ENCODE results near the gene IL5RA. TPM values are rescaled to one million over a fixed set of nuclear protein-coding genes. Genes with fewer than 3 reads are reported as not detected.

Gene IL5RA
- total and polyA plus RNA-seq, 3 experiments from 2014 or later = 0.16 to 0.73 (median 0.70) TPM

DNA sequence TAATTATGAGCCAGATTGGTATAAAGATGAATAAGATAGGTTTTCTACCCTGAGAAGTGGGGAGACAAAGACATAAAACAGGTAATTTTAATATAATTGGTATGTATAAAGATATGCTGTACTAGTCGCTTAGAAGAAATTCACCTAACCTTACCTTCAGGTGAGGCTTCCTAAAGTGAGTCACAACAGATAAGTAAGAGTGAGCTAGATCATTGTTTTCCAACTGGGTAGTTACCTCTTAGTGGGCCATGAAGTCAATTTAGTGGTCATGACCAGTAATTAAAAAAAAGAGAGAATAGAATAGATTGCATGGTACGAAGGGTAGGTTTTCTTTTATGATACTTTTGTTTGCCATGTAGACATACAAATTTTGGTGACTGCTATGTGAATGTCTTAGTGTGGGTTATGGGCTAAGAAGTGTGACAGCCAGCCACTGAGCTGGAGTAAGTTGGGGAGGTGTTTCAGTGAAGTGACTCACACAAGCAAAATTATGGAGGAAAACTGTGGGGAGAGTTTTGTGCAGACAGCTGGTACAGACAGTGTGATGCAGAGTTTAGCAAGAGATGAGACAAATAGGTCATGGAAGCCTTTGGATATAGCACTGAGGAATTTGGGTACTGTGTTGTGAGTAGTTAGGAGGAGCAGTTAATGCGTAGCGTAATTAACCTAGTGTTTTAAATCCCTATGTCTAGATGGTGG is 24.7 kb upstream of the IL5RA start:
- H3K27me3 ChIP-seq (ENCODE audit: insufficient read depth, low read length, poor library complexity, severe bottlenecking) = no peaks in the 10 kb centered on the region
- H3K27ac ChIP-seq (ENCODE audit: low read depth, low read length) = no peak overlapping the region
- peak overlapping the region in 1 of 7 donors; percentile 29 for H3K4me3 Mint-ChIP-seq
- ChIA-PET CTCF (interaction anchor here (1.1 kb wide), 1 partner anchor 44 kb away, joined by 4 read pairs; no protein-coding TSS in a partner anchor), POLR2A (no interaction called here)
- no peak overlapping the region for H3K4me3 ChIP-seq (ENCODE audit: low read length)
- peaks cover 28% of the 10 kb centered on the region for H3K36me3 ChIP-seq (ENCODE audit: insufficient read depth, low read length)
- peaks cover 25% of the 10 kb centered on the region for H3K4me1 ChIP-seq (ENCODE audit: insufficient read depth, low read length)
- peaks cover 50 to 73% (median 70%) of the 10 kb centered on the region in 3 donors for H3K4me1 Mint-ChIP-seq
- no peak for DNase-seq
- peaks cover 0 to 74% (median 13%) of the 10 kb centered on the region in 3 donors for H3K36me3 Mint-ChIP-seq
- H3K9me3 ChIP-seq (ENCODE audit: low read length) = no peaks in the 10 kb centered on the region
- no peaks in the 10 kb centered on the region for H3K27me3 Mint-ChIP-seq
- peak overlapping the region; percentile 22 to 92 (median 85) for H3K27ac Mint-ChIP-seq
- no peaks in the 10 kb centered on the region for H3K9me3 Mint-ChIP-seq

DNA sequence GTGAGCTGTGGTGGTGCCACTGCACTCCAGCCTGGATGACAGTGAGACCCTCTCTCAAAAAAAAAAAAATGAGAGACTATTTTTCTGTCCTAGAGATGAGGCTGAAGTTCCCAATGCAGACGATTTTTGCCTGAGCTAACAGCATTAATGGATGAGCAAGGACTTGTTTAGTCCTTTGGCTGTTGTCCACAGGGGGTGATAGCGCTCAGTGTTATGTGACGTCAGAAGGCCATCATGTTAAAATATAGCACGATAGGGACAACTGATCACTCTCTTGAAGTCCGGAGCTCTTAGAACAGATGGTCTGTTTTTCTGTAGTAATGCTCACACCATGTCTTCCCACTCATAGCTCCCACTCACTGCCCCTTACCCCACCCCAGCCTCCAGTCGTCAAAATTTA is 23.3 kb upstream of the IL5RA start:
- Mint-ChIP-seq H3K27me3 (no peaks in the 10 kb centered on the region), H3K36me3 (peaks cover 0 to 72% (median 16%) of the 10 kb centered on the region in 3 donors), H3K4me3 (peak overlapping the region in 1 of 7 donors; percentile 25), H3K27ac (peak overlapping the region in 6 of 8 donors; percentile 1 to 86 (median 72)), H3K9me3 (no peaks in the 10 kb centered on the region), H3K4me1 (peaks cover 58 to 77% (median 73%) of the 10 kb centered on the region in 3 donors)
- POLR2A ChIA-PET = interaction anchor here (0.8 kb wide), 1 partner anchor 45 kb away, joined by 3 read pairs; no protein-coding TSS in a partner anchor
- no peak for DNase-seq
- Histone ChIP-seq H3K36me3 (ENCODE audit: insufficient read depth, low read length) (peaks cover 33% of the 10 kb centered on the region), H3K9me3 (ENCODE audit: low read length) (no peaks in the 10 kb centered on the region), H3K4me1 (ENCODE audit: insufficient read depth, low read length) (peaks cover 38% of the 10 kb centered on the region), H3K4me3 (ENCODE audit: low read length) (no peak overlapping the region), H3K27ac (ENCODE audit: low read depth, low read length) (no peak overlapping the region), H3K27me3 (ENCODE audit: insufficient read depth, low read length, poor library complexity, severe bottlenecking) (no peaks in the 10 kb centered on the region)
- CTCF ChIA-PET = interaction anchor here (1.1 kb wide), 2 partner anchors 38 to 46 kb away, joined by 3 to 4 read pairs; no protein-coding TSS in a partner anchor

DNA sequence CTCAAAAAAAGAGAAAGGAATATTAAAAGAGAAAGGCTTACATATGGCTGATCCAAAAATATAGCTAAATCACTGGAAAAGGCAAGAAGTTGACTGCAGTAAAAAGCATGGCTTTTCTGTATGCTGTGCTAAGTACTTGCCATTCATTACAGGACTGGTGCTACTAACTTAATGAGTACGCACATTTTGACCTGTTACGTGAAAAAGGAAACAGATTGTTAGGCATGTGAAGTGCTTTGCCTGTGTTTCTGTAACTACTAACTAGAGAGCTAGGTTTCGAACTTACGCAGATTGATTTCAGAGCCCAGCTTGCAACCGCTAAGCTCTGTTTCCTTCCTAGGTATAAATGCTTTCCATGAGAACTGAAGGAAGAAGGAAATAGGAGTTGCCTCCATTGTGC is 19.4 kb upstream of the IL5RA start:
- CTCF ChIA-PET = interaction anchor here (0.9 kb wide), 1 partner anchor 50 kb away, joined by 3 read pairs; the partner anchor contains the start of gene CRBN
- no peak for DNase-seq
- Histone ChIP-seq H3K4me1 (ENCODE audit: insufficient read depth, low read length) (peaks cover 54% of the 10 kb centered on the region), H3K4me3 (ENCODE audit: low read length) (no peak overlapping the region), H3K27me3 (ENCODE audit: insufficient read depth, low read length, poor library complexity, severe bottlenecking) (no peaks in the 10 kb centered on the region), H3K9me3 (ENCODE audit: low read length) (no peaks in the 10 kb centered on the region), H3K36me3 (ENCODE audit: insufficient read depth, low read length) (peaks cover 20% of the 10 kb centered on the region), H3K27ac (ENCODE audit: low read depth, low read length) (no peak overlapping the region)
- H3K36me3 Mint-ChIP-seq = peaks cover 0 to 50% (median 9%) of the 10 kb centered on the region in 3 donors
- H3K9me3 Mint-ChIP-seq = peaks cover 0 to 1% (median 0%) of the 10 kb centered on the region in 5 donors
- H3K4me3 Mint-ChIP-seq = peak overlapping the region in 5 of 7 donors; percentile 16 to 99 (median 32)
- peak overlapping the region; percentile 9 to 100 (median 56) for H3K27ac Mint-ChIP-seq
- H3K4me1 Mint-ChIP-seq = peaks cover 55 to 69% (median 67%) of the 10 kb centered on the region in 3 donors
- peaks cover 0 to 10% of the 10 kb centered on the region in 2 donors for H3K27me3 Mint-ChIP-seq
- POLR2A ChIA-PET = interaction anchor here (0.6 to 0.9 kb wide), 2 partner anchors 15 to 22 kb away, joined by 3 to 6 read pairs; no protein-coding TSS in a partner anchor

DNA sequence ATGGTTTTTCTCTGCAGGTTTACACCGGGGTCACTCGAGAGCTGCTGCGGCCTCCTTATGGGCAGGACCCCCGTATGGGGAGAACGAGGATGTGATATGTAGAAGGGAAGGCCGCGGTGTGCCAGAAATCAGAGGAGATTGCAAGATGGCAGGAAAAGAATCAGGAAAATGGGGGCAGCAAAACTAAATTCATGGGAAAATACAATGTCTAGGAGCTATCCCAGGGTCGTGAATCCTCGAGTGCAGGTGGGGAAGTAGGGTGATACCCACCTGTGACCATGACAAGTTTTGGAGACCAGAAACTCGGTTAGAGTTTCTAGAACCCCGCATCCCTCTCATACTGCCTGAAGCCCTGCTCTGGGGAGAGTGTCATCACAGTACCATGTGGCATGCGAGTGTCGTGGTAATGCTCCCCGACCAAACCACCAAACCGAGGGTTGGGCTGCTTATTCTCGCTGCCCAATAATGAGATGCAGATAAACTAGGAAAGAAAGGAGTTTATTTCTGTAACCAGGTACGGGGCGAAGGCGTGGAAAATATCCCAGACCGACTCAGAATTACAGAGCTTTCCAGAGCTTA is 17.3 kb upstream of the IL5RA start:
- POLR2A ChIA-PET = no interaction called here

DNA sequence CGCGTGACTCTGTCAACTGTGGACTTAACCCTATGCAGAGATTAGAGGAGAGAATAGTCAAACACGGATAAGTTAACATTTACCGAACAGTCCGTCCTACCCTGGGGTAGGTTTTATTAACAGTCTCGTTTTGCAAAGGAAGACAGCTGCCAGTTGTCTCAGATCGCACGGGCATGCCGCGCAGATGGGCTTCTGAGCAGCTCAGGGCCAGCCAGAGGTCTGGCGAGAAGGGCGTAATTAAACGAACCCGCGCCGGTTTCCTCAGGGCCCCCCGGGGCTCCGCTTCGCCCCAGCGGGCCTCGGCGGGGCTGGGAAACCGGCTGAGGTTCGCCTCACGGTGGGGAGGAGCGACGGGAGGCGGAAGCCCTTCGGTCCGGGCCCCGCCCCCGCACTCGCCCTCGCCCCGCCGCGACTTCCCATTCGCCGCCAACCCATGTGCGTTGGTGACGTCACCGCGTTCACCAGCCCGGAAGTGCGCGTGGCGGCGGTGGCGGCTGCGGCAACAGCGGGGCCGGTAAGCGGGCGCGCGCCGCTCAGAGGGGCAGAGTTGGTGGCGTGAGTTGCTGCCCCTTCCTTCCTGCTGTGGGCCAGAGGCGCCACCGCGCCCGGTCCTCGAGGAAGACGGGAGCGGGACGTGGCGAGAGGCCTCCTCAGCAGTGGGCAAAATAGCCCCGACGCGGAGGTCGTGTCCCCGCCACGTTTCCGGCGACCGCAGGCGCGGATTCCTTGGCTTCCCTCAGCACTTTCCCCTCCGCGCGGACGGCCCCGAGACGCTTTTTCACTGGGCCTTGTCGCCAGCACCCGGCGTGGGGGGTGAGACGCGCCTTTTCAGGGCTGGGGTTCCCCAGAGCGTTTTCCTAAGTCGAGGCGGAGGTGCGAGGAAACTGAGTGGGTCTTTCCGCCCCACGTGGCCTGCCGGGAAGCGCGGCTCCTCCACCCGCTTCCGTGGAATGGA is 16.6 kb upstream of the IL5RA start, which contains the start of gene TRNT1:
TRNT1 (plus strand) TSS at position 464 of the 955 bp plus-strand sequence. CDS start 2,101 bp downstream, outside the sequence.
- peaks cover 16% of the 10 kb centered on the region for H3K36me3 ChIP-seq (ENCODE audit: insufficient read depth, low read length)
- H3K27ac ChIP-seq (ENCODE audit: low read depth, low read length) = peak within 1 kb of the TSS; percentile 96
- Mint-ChIP-seq H3K4me1 (peaks cover 38 to 50% (median 48%) of the 10 kb centered on the region in 3 donors), H3K4me3 (peak within 1 kb of the TSS; percentile 93 to 99 (median 98)), H3K36me3 (peaks cover 0 to 34% (median 9%) of the 10 kb centered on the region in 3 donors), H3K9me3 (peaks cover 0 to 1% (median 0%) of the 10 kb centered on the region in 5 donors), H3K27me3 (peaks cover 0 to 10% of the 10 kb centered on the region in 2 donors), H3K27ac (peak within 1 kb of the TSS; percentile 97 to 100 (median 99))
- peak; percentile 94 to 97 (median 94) for DNase-seq
- POLR2A ChIA-PET = interaction anchor here (1.0 kb wide), 1 partner anchor 53 kb away, joined by 3 read pairs; the partner anchor contains the start of gene CRBN
- H3K9me3 ChIP-seq (ENCODE audit: low read length) = no peaks in the 10 kb centered on the region
- peak within 1 kb of the TSS; percentile 98 for H3K4me3 ChIP-seq (ENCODE audit: low read length)
- no peaks in the 10 kb centered on the region for H3K27me3 ChIP-seq (ENCODE audit: insufficient read depth, low read length, poor library complexity, severe bottlenecking)
- CTCF ChIA-PET = no interaction called here
- peaks cover 41% of the 10 kb centered on the region for H3K4me1 ChIP-seq (ENCODE audit: insufficient read depth, low read length)

More for the DNA sequence above, 17.3 kb upstream of the IL5RA start:
- H3K9me3 Mint-ChIP-seq = peaks cover 0 to 1% (median 0%) of the 10 kb centered on the region in 5 donors
- H3K27me3 ChIP-seq (ENCODE audit: insufficient read depth, low read length, poor library complexity, severe bottlenecking) = no peaks in the 10 kb centered on the region
- H3K36me3 Mint-ChIP-seq = peaks cover 0 to 34% (median 9%) of the 10 kb centered on the region in 3 donors
- H3K27ac Mint-ChIP-seq = peak overlapping the region; percentile 97 to 100 (median 99)
- H3K9me3 ChIP-seq (ENCODE audit: low read length) = no peaks in the 10 kb centered on the region
- H3K27ac ChIP-seq (ENCODE audit: low read depth, low read length) = peak overlapping the region; percentile 96
- peak; percentile 23 to 64 (median 34) for DNase-seq
- H3K27me3 Mint-ChIP-seq = peaks cover 0 to 10% of the 10 kb centered on the region in 2 donors
- CTCF ChIA-PET = no interaction called here
- H3K4me3 ChIP-seq (ENCODE audit: low read length) = peak overlapping the region; percentile 98
- H3K4me1 Mint-ChIP-seq = peaks cover 38 to 50% (median 48%) of the 10 kb centered on the region in 3 donors
- peak overlapping the region; percentile 93 to 99 (median 98) for H3K4me3 Mint-ChIP-seq
- peaks cover 41% of the 10 kb centered on the region for H3K4me1 ChIP-seq (ENCODE audit: insufficient read depth, low read length)
- peaks cover 16% of the 10 kb centered on the region for H3K36me3 ChIP-seq (ENCODE audit: insufficient read depth, low read length)

DNA sequence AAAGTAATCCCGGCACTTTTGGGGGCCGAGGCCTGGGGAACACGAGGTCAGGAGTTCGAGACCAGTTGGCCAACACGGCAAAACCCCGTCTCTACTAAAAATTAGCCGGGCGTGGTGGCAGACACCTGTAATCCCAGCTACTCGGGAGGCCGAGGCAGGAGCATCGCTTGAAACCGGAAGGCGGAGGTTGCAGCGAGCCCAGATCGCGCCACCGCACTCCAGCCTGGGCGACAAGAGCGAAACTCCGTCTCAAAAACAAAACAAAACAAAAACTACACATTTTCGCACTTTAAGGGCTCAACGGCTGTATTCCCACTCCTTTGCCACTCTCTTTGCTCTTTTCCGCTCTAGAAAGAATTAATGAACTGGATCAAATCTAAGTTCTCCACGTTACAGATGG is 15.8 kb upstream of the IL5RA start:
- peaks cover 0 to 1% (median 0%) of the 10 kb centered on the region in 5 donors for H3K9me3 Mint-ChIP-seq
- ChIA-PET CTCF (no interaction called here), POLR2A (interaction anchor here (1.0 kb wide), 1 partner anchor 53 kb away, joined by 3 read pairs; the partner anchor contains the start of gene CRBN)
- H3K27ac Mint-ChIP-seq = peak overlapping the region; percentile 97 to 100 (median 99)
- peaks cover 38 to 48% (median 47%) of the 10 kb centered on the region in 3 donors for H3K4me1 Mint-ChIP-seq
- H3K27ac ChIP-seq (ENCODE audit: low read depth, low read length) = peak overlapping the region; percentile 96
- H3K36me3 ChIP-seq (ENCODE audit: insufficient read depth, low read length) = peaks cover 12% of the 10 kb centered on the region
- no peaks in the 10 kb centered on the region for H3K9me3 ChIP-seq (ENCODE audit: low read length)
- H3K4me3 ChIP-seq (ENCODE audit: low read length) = peak overlapping the region; percentile 98
- peaks cover 41% of the 10 kb centered on the region for H3K4me1 ChIP-seq (ENCODE audit: insufficient read depth, low read length)
- no peak for DNase-seq
- peaks cover 0 to 30% (median 9%) of the 10 kb centered on the region in 3 donors for H3K36me3 Mint-ChIP-seq
- H3K4me3 Mint-ChIP-seq = peak overlapping the region; percentile 93 to 99 (median 98)
- H3K27me3 ChIP-seq (ENCODE audit: insufficient read depth, low read length, poor library complexity, severe bottlenecking) = no peaks in the 10 kb centered on the region
- H3K27me3 Mint-ChIP-seq = peaks cover 0 to 10% of the 10 kb centered on the region in 2 donors

DNA sequence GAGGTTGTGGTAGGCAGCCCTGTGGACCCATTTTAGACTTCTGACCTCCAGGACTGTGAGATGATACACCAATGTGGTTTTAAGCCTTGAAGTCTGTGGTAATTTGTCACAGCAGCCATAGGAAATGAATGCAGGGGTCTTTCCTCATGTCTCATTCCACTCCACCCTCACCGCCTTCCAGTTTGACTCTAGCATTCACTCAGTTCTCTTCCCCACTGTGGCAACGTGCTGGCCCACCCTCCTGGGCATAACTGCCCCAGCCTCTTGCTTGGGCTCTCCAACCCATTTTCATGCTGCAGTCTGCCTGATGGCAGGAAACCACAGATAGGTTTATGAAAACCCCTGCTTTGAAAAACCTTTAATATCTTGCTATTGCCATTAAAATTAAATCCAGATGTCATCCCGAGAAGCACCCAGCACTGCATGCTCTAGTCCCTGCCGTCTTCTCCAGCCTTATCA is 9.2 kb upstream of the IL5RA start:
- Histone ChIP-seq H3K4me1 (ENCODE audit: insufficient read depth, low read length) (no peaks in the 10 kb centered on the region), H3K4me3 (ENCODE audit: low read length) (no peak overlapping the region), H3K36me3 (ENCODE audit: insufficient read depth, low read length) (no peaks in the 10 kb centered on the region), H3K27me3 (ENCODE audit: insufficient read depth, low read length, poor library complexity, severe bottlenecking) (no peaks in the 10 kb centered on the region), H3K9me3 (ENCODE audit: low read length) (no peaks in the 10 kb centered on the region), H3K27ac (ENCODE audit: low read depth, low read length) (no peak overlapping the region)
- DNase-seq = no peak
- Mint-ChIP-seq H3K27ac (peak overlapping the region in 5 of 8 donors; percentile 8 to 92 (median 36)), H3K36me3 (no peaks in the 10 kb centered on the region), H3K4me3 (no peak overlapping the region), H3K9me3 (no peaks in the 10 kb centered on the region), H3K27me3 (peaks cover 5 to 9% of the 10 kb centered on the region in 2 donors), H3K4me1 (peaks cover 6 to 8% (median 7%) of the 10 kb centered on the region in 3 donors)
- POLR2A ChIA-PET = no interaction called here
- CTCF ChIA-PET = no interaction called here

Measured in CD8-positive, alpha-beta memory T cell (primary cell).